GM19372 (cell line): ENCODE measurements around the gene C1orf50.
"Not testable (repeated sequence)": the region's sequence is repeated elsewhere in the genome, so short reads cannot be mapped to it uniquely, and the experiment has no call there.

Experiments used
- ATAC-seq: cut with Tn5 transposase; IDR thresholded peaks from one replicate; pipeline ENCODE4 v1.9.1; 2021; ENCODE audit warnings: mild to moderate bottlenecking, low read depth, moderate library complexity; ENCODE audit not compliant: unreplicated experiment

C1orf50 gene

GRCh38 chr1:42739753-42740700 lies 27.0 kb upstream of the C1orf50 start, which contains the start of gene CLDN19:
Gene CLDN19, minus strand, starts transcription at chr1:42740236. Its CDS starts 173 bp downstream, at chr1:42740063.
- ATAC-seq: no peak

GRCh38 chr1:42740851-42741580 lies 26.0 kb upstream of the C1orf50 start:
- no peak for ATAC-seq

- no peak for ATAC-seq
Observed at GRCh38 chr1:42741706-42742105, 25.3 kb upstream of the C1orf50 start.

- ATAC-seq: no peak
Observed at GRCh38 chr1:42742141-42742540, 24.9 kb upstream of the C1orf50 start.

- no peak for ATAC-seq
Observed at GRCh38 chr1:42742617-42743316, 24.3 kb upstream of the C1orf50 start.

GRCh38 chr1:42743317-42744147 lies 23.5 kb upstream of the C1orf50 start:
- ATAC-seq: no peak

- no peak for ATAC-seq
Observed at GRCh38 chr1:42744148-42744413, 23.0 kb upstream of the C1orf50 start.

GRCh38 chr1:42745851-42746250 lies 21.2 kb upstream of the C1orf50 start:
- ATAC-seq: no peak

- no peak for ATAC-seq
Observed at GRCh38 chr1:42746436-42747105, 20.5 kb upstream of the C1orf50 start.

- ATAC-seq: no peak
Observed at GRCh38 chr1:42747125-42747524, 19.9 kb upstream of the C1orf50 start.

- ATAC-seq: no peak
Observed at GRCh38 chr1:42748021-42748420, 19.0 kb upstream of the C1orf50 start.

GRCh38 chr1:42748461-42749410 lies 18.3 kb upstream of the C1orf50 start:
- no peak for ATAC-seq

GRCh38 chr1:42750041-42750440 lies 17.0 kb upstream of the C1orf50 start:
- ATAC-seq: no peak

- not testable (repeated sequence) for ATAC-seq
Observed at GRCh38 chr1:42751511-42752070, 15.5 kb upstream of the C1orf50 start.

- no peak for ATAC-seq
Observed at GRCh38 chr1:42752284-42752683, 14.8 kb upstream of the C1orf50 start.

- ATAC-seq: no peak
Observed at GRCh38 chr1:42753070-42753469, 14.0 kb upstream of the C1orf50 start.

- no peak for ATAC-seq
Observed at GRCh38 chr1:42756956-42757891, 9.8 kb upstream of the C1orf50 start.
